Mammary epithelial cell (primary cell): ENCODE measurements around the gene MTNR1B.

ENCODE experiments used
- EZH2 ChIP-seq: IDR thresholded peaks from 2 replicates; pipeline ENCODE4 v1.6.1; 2012; ENCODE audit warnings: low read length, inconsistent platforms, borderline replicate concordance
- TF ChIP-seq, protein P1 (sequence below), 2 donors: IDR thresholded peaks in 1 of 2; conservative IDR thresholded peaks in 1 of 2; 2 replicates each; pipeline ENCODE4 v1.5.1; 2011 to 2012; ENCODE audit warnings: inconsistent platforms in 2 of 2, low read length in 2 of 2, mild to moderate bottlenecking in 2 of 2, control low read depth in 1 of 2, low read depth in 1 of 2; ENCODE audit not compliant: insufficient read depth in 1 of 2; ENCODE audit errors: extremely low read depth in 1 of 2

DNA sequence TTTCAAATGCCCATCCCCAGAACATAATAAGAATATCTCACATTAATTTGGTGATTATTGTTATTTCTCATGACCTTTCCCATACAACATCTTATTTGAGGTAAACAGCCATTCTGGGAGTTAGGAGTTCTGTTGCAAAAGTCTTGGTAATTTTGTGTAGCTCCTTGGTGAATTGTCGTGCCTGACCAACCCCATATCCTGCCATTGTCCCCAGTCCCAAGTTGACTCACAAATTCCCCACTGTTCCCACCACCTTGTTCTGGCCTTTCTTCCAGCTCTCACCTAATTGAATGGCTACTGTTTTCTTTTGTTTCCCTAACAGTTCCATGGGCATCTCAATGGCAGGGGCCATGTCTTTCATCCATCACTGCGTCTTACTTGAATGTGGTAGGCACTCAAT, 8.0 kb downstream of the MTNR1B start:
- TF ChIP-seq, protein P1, sequence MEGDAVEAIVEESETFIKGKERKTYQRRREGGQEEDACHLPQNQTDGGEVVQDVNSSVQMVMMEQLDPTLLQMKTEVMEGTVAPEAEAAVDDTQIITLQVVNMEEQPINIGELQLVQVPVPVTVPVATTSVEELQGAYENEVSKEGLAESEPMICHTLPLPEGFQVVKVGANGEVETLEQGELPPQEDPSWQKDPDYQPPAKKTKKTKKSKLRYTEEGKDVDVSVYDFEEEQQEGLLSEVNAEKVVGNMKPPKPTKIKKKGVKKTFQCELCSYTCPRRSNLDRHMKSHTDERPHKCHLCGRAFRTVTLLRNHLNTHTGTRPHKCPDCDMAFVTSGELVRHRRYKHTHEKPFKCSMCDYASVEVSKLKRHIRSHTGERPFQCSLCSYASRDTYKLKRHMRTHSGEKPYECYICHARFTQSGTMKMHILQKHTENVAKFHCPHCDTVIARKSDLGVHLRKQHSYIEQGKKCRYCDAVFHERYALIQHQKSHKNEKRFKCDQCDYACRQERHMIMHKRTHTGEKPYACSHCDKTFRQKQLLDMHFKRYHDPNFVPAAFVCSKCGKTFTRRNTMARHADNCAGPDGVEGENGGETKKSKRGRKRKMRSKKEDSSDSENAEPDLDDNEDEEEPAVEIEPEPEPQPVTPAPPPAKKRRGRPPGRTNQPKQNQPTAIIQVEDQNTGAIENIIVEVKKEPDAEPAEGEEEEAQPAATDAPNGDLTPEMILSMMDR (conservative IDR thresholded peaks at IDR 0.05 in 1 of 2, IDR thresholded peaks at IDR 0.05 in 1 of 2; ENCODE audit: extremely low read depth in 1 of 2, insufficient read depth in 1 of 2, low read depth in 1 of 2, low read length in 2 of 2): no peak
- no peak for TF ChIP-seq EZH2
